Fibroblast of skin of left biceps (primary cell): ENCODE results near the gene EXTL1.

Source experiments
- DNase-seq, 2 experiments: peaks; one replicate each; pipeline ENCODE4 v3.0.0-alpha.2; 2013; ENCODE audit warnings: low read depth in 2 of 2

The EXTL1 gene

DNA sequence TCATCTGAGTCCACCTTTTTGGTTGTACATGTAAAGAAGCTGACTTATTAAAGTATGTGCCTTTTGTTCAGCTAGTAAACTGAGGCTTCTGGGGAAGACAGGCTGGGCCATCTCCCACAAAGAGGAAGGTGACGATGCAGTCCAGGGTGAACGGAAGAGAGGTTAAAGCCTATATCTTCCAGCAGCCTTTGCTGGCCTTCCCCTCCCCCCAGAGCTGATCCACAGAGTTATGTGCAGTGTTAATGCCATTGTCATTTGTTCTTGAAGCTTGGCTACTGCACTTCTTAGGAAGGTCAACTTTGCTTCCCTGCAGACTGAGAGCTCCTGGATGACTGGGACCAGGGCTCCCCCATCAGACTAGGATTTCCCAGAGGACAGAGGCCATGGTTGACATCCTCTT, 22.2 kb downstream of the EXTL1 start:
- DNase-seq = no peak

DNA sequence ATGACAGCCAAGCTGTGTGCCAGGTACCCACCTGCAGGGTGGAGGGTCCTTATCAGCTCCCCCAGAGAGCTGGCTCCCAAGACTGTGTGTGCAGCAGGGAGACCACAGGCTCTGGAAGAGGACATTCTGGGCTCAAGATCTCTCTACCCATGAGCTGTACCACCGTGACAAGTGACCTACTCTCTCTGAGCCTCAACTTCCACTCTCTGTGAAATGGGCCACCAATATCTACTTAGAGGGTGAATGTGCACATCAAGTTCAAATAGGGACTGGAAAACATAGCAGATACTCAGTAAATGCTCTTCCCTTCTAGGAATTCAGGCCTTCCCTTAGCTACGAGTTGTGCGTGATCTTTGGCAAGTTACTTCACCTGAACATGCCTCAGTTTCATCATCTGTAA, 22.8 kb downstream of the EXTL1 start:
- no peak for DNase-seq

DNA sequence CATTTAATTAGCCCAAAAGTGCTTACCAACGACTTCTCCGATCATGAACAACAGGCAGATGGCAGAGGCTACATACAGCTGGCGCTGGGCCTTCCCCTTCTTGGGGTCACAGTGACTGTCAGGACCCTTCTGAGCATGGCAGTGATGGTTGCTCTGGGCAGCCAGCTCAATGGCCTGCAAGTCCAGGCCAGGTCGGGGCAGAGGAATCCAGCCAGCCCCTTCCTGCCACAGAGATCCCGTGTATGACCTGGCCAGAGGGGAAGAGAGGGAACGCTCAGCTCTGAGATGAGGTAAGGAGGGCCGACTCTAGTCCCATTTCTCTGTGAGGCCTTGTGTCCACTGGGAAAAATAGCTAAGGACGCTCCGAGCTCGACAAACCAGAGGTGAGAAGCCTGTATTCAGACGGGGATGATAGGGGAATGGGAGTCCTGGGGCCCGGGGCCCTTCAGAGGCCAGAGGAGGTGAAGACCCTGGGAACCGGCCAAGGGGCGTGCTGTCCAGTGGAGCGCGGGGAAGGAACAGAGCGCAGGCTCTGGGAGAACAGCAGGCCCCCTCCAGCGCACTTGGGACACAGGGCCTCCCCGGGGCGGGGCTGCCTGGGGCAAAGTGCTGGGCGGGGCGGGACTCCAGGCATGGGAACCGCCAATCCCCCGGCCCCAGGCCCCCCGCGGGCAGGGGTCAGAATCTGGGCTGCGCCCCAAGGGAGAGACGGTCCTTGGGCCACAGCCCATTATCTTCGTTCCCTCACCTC, 23.6 kb downstream of the EXTL1 start:
- no peak for DNase-seq

DNA sequence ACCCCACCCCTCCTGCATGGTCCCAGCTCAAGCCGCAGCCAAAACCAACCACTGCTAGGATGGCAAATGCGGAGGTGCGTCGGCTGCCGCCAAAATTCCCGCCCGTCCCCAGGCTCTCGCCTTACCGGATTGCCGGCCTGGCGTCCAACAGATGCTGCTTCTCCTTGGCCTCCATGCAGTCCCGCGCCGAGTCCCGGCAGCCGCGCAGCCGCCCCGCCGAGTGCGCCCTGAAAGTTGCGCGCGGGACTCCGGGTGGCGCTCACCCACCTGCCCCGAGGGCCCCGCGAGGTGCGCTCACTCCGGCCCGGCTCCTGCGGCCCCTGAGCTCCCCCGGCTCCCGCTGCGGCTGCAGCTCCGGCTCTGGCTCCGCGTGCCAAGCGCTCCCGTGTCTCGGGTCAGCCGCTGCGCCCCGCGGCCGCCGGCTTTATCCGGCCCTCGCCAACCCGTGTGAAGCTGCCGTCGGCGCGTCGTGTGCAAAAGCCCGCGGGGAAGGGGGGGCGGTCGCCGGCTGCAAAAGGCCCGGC, 24.2 kb downstream of the EXTL1 start, which contains the start of gene SLC30A2:
Gene SLC30A2 (minus strand): TSS at position 397 of the 524 bp plus-strand sequence. CDS start 222 bp downstream, at position 175.
- no peak for DNase-seq

DNA sequence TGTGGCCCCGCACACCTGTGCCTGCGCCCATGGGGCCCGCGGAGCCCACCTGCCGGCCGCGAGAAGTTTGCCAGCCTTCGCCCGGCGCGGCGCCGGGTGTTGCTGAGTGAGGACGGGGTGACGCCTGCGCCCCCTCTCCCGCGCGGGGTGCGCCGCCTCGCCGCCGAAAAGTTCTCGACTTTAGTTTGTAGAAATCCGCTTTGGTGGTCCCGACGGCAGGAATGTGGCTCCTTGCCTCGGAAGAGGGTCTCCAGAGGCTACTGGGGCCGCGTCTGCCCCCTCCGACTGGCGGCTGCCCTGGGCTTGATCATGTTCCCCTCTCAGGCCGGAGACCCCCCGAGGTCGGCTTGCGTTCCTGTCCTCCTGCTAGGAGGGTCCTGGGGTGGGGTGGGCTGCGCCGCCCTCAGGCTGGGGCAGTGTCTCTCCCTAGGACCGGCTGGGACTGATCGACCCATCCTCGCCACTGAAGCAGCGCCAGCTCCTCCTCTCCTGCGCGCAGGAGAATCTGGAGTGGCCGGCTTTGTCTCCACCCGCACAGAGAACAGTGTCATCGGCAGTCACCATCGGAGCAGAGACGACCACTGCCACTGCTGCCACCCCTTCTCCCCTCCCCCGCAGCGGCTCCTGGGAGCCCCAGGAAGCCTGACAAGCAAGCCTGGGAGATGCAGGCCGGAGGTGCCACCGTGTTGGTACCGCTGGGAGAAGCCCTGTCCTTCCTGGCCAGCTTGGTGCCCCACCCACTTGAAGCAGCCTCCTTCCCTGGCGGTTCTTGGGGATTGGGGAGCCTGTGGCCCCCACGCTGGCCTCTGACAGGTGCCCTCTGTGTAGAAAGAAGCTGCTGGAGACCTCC, 24.9 kb downstream of the EXTL1 start:
- no peak for DNase-seq

DNA sequence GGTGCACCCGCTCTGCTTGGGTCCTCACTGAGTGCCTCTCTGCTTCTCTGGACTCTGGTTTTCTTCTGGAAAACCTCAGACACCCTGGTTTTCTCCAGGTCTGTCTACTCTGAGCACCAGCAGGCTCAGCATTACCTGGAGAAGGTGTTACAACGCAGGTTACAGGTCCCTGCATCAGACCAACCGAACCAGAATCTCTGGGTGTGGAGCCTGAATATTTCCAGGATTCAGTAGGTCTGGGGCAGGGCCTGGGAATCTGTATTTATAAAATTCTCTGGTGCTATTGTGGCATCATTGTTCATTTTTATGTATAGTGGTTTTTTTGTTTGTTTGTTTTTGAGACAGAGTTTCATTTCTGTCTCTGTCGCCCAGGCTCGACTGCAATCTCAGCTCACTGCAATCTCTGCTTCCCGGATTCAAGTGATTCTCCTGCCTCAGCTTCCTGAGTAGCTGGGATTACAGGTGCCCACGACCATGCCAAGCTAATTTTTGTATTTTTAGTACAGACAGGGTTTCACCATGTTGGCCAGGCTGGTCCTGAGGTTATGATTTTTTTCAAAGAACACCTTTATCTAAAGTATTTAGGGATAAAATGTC, 25.8 kb downstream of the EXTL1 start:
- DNase-seq = no peak

DNA sequence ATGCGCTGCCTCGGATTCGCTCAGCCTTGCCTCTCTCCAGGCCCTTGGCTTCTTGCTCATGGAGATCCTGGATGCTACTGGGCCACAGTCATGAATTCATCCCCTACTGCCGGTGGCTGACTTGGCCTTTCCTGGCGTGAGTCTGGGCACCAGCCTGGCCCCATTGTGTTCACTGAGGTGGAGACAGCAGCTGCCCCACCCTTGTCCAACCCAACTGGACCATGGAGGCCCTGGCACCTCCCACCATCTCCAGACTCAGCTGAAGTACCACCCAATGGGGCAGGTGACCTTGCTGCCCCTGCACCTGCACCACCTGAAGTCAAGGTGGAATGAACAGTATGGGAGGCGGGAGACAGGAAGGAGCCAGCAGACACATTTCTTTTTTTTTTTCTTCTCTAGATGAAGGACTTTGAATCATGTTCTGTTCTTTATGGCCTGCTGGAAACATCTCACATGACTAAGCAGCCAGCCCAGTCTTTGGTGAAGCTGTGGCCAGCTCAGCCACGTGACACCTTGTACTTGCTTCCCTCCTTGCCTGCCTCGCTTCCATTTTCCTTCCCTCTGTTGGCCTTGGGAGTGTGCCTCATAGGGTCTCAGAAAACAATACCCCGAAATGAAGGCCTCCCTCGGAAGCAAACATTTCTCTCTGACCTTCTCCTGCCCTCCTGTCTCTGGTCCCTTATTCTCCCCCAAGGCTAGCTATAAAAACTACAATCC, 28.1 kb downstream of the EXTL1 start:
- no peak for DNase-seq

DNA sequence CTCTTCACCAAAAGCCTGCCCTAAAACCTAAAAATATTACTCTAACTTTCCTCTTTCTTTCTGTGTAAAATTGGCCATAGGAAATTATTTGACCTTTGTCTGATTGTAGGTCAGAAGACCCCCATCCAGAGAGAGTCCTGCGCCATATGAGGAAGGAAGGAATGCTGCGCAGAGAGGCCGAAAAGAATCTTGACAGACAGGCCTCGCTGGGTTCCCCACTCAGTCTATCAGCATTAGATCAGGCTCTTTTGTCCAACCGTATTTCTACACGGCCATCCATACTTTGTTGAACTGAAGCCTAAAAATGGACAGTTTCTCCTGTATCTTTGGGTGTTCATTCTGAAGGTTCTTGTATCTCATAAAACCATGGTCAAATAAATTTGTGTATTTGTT, 28.7 kb downstream of the EXTL1 start:
- no peak for DNase-seq

DNA sequence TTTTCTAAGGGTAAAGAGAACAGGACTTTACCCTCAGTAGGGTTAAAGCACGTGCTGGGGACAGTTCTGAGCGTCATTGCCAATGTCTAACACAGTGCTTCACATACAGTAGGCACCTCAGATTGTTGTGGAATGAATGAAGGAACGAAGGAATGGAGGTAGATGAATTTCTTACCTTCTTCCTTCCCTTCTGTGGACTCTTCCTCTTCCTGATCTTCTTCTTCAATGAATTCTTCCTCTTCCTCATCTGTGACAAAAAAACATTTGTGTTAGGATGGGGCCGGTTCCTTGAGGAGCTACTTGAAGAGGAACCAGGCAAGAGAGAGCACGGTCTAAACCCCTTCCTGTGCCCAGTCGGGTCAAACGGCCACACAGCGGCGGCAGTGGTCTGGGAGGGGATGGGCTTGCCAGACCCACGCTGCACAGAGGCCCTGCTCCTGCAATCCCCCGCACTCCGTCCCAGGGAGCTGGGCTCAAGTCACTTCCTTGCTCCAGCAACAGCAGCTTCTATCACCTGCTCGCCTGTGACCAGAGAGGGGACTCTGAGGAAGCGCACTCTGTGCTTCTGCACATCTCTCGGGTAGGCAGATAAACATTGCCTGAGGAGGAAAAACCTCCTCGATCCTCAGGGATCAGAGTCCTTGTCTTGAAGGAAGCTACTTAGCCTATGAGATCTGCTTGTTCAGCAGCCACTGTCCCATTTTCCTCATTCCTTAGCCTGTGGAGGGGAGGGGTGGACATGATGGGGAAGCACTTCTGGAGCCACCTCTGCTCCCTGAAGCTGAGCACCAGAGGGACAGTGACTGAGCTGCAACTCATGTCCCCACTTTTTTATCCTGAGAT, 32.4 kb downstream of the EXTL1 start:
- DNase-seq = no peak

DNA sequence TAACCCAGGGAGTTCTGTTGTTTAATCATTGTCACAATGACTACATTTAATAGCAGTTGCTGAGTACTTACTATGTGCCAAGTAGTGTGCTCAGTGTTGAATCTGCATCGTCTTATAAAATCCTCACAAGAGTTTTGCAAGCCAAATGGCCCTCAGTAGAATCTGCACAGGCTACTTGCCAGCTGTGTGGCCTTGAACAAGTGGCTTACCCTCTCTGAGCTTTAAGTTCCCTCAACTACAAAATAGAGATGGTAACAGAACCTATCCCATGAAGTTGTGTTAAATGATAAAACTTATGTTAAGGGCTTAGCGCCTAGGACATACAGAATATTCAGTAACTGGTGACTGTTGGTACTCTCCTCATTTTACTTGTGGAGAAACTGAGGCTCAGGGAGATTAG, 33.5 kb downstream of the EXTL1 start:
- DNase-seq = no peak

DNA sequence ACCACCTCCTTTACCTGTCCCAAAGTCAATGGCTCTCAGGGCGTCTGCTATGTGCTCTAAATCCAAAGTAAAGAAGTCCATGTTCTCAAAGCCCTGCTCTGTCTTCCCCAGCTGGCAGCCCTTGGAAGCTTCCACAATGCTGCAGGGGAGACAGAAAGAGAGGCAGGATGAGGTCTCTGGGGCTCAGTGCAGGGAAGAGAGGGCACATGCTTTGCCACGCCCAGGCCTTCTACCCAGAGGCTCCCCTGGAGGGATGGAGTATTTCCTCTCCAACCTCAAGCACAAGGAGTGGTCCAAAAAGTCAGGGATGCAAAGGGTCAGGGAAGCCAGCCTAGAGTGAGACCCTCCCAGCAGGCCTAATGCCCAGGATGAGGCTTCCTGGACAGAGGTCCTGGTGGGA, 35.6 kb downstream of the EXTL1 start:
- no peak for DNase-seq

DNA sequence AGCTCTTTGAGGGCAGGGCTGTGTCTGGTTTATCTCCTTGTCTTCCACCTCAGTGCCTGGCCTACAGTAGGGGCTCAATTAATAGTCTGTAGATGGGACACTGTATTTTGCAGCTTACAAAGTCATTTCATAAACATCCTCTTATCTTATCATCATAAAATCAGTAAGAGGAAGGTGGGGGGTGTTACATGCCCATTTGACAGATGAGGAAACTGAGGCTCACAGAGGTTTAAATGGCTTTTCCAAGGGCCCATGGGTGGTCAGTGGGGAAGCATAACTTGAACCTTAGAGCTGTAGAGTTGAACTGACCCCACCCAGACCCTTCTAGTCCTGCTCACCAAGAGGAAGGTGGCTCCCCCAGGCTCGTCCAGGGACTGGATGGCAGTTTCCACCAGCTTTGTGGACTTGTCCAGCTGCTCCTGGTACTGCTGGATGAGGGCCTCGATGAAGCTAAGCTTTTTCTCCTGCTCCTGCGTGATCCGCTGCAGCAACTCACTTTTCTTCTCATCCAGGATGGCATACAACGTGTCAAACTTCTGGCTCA, 36.5 kb downstream of the EXTL1 start:
- no peak for DNase-seq

DNA sequence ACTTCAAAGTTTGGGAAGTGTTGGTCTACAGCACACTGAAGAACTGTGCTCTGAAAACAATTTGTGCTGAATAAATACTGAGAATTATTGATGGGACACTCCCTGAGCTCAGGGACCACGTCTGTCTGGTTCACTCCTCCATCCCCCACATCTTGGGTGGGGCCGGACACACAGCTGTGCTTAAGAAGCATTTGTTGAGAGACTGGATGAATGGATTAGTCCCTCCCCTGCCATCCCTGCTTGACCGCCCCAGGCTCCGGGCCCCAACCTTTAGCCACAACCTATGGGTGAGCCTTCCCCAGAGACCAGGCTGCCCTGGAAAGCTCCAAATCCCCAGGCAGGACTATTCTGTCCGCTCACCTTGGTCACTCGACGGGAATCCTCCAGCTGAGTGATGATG, 38.3 kb downstream of the EXTL1 start:
- no peak for DNase-seq

DNA sequence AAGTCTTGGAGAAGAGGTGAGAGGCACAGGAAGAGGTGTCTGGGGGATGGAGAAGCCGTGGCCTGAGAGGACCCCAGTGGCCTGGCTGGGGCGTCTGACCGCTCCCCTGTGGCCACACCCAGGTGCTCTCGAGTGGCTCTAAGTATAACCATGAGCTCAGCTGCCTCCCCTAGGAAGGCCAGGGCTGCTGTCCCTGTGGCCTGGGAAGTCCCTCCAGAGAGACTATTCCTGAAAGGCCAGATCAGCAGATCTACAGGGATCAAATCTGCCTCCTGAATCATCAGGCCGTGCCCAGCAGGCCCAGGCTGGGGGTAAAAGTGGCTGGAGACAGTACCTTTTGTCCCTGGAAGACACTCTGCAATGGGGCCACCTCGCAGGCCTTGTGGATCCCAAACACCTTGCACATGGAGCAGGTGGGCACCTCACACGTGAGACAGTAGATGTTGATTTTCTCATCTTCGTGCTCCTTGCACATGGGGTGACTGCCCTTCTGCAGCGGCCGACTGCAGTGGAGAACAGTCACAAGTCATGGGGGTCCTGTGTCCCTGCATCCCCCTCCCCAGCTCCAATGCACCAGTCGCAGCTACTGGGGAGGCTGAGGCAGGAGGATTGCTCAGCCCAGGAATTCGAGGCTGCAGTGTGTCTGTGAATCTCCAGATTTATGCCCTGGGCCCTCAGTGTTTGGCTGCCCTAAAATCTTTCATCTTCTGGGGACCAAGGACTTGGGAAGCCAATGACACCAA, 39.4 kb downstream of the EXTL1 start:
- DNase-seq = no peak

DNA sequence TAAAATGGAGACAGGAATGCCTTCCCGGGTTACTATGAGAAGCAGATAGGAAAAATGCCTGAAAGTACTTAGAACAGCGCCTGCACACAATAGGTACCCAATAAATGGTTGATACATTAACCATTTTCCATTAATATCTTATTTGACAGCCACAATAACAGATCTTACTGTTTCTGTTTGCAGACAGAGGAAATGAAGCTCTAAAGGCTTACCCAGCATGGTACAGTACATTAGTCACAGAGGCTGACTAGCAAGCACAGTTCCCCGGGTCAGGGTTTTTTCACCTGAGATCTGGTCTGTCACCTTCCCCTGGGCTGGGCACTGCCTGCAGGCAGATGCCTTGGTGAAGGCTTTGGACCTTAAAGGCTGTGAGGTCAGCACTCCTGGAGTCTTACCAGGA, 43.0 kb downstream of the EXTL1 start:
- no peak for DNase-seq

DNA sequence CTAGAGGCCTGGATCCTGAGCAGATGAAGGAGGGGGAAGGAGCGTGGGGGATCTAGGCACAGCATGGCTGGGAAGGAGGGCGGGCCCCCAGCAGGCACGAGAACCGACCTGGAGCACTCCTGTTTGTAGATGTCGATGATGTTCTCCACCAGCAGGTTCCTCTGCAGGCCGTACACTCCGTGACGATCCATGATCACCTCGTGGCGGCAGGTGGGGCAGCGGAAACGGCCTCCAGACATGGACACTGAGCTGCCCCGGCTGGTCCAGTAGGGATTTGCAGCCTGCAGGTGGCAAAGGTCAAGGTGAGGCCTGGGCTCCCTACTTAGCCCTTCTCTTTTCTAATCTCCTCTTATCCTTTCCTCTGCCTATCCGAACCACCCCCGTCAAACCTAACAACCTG, 44.6 kb downstream of the EXTL1 start:
- no peak for DNase-seq

DNA sequence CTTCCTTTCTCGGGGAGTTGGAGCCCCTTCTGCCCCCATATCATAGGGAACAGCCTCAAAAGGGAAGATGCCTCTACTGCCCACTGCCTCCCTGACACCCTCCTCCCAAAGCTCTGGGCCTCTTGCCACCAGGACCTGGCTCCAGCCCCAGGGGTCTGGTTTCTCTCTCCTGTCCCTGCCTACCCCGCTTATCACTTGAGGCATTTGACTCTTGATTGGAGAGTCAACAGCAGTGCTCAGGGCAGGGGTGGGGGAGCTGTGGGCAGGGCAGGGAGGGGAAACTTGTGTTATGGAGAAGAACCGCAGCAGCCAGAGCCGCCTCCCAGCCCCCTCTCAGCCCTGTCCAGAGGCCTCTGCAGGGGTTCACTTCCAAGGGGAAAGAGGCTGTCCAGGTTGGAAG, 45.3 kb downstream of the EXTL1 start:
- DNase-seq = no peak

DNA sequence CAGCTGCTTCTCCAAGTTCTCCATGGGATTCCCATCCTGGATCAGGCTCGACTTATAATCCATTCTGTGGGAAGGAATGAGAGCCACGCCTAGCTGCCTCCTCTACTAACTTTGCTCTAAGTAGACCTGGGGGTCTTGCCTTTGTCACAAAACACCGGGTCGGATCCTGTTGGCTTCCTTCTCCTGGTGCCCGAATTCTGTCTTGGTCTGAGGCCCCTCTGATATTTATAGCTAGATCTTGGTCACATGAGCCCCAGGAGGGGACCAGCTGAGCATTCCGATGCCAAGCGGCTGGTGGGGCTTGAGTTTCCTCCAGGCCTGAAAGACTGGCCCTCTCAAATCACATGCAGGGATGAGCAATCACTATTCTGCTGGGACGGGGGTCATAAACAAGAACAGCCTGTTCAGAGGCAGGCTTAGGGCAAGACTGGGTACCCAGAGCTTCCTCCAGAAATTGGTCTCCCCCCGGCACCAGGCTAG, 45.9 kb downstream of the EXTL1 start, which contains the start of gene TRIM63:
Gene TRIM63 (minus strand): TSS at position 199 of the 480 bp plus-strand sequence. CDS start 136 bp downstream, at position 63.
- no peak for DNase-seq

DNA sequence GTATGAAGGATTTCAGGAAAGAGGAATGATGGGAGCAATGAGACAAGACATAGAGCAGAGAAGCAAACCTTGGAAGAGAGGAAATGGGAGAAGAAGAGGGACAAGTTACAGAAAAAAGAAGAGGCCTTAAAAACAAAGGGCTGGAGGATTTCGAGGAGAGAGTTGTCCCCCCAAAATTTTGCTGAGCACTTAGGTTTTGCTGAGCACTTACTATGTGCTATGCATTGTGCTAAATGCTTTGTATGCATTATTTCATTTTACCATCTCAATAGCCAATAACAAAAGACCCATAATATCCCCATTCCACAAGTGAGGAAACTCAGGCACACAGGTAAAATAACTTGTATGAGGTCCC, 48.3 kb downstream of the EXTL1 start:
- DNase-seq = no peak
